K562 (cell line): ENCODE measurements around the gene DRD2. TPM values are rescaled to one million over a fixed set of nuclear protein-coding genes. Genes with fewer than 3 reads are reported as not detected.

ENCODE experiments used
- ATAC-seq: fragments of 200-7000 bp; cut with Tn5 transposase; 3 replicates; pipeline ENCODE4 v1.9.1; 2020; ENCODE audit warnings: moderate library complexity
- BruUV-seq: library from RNA; stranded (reverse); fragments of 400-500 nt; replicated peaks from 2 replicates; lab custom pipeline; 2021; lab: Mats Ljungman, UMichigan
- CTCF ChIA-PET: fragments of 300-600 bp; formaldehyde crosslinking; extraction: SDS; loops from one replicate; lab custom pipeline; 2021; ENCODE audit warnings: low intra/inter-chr PET ratio; lab: Yijun Ruan, JAX
- POLR2A ChIA-PET: fragments of 300-600, 350-650 bp; sonication (Branson Sonifier 250); formaldehyde crosslinking; extraction: SDS; loops from one replicate; lab custom pipeline; 2021; ENCODE audit warnings: antibody characterized with exemption, inconsistent platforms; lab: Yijun Ruan, JAX
- DNase-seq, 4 experiments: peaks; one replicate each; pipeline versions ENCODE4 v3.0.0 to v3.0.0-alpha.2; 2011 to 2018; ENCODE audit warnings: low spot score in 3 of 4, mixed read lengths in 3 of 4; ENCODE audit errors: extremely low read depth in 1 of 4
- FAIRE-seq: peaks from 2 replicates; lab custom pipeline; 2011; peaks lifted over from hg19 to GRCh38; lab: Jason Lieb, UNC
- H2AFZ ChIP-seq: 2 replicates; pipeline ENCODE4 v1.6.0; 2011; ENCODE audit warnings: low read depth, low read length, control low read depth, inconsistent platforms
- H3K27ac ChIP-seq: fragments of 200-600 bp; 3 replicates; pipeline ENCODE4 v1.8.0; 2011; ENCODE audit warnings: low read depth, mild to moderate bottlenecking, control low read depth, inconsistent platforms, low read length, moderate library complexity, mixed read lengths; ENCODE audit errors: extremely low read depth
- H3K27me3 ChIP-seq, 2 experiments: fragments of 300-600 bp in 1 of 2; 2 replicates in 1 of 2; 3 replicates in 1 of 2; pipeline versions ENCODE4 v1.6.0 to v1.8.0; 2011; ENCODE audit warnings: inconsistent platforms in 2 of 2, low read length in 2 of 2, mild to moderate bottlenecking in 1 of 2, mixed read lengths in 1 of 2, moderate library complexity in 1 of 2; ENCODE audit not compliant: control insufficient read depth in 2 of 2, insufficient read depth in 2 of 2
- H3K36me3 ChIP-seq: fragments of 300-600 bp; 3 replicates; pipeline ENCODE4 v1.8.0; 2011; ENCODE audit warnings: mild to moderate bottlenecking, low read length, inconsistent platforms; ENCODE audit not compliant: control insufficient read depth, insufficient read depth
- H3K4me1 ChIP-seq, 2 experiments: fragments of 200-600 bp in 1 of 2; replicated peaks in 1 of 2; 2 replicates in 1 of 2; 3 replicates in 1 of 2; pipeline versions ENCODE4 v1.5.1 to v1.8.0; 2011; ENCODE audit warnings: inconsistent platforms in 2 of 2, low read length in 2 of 2, mild to moderate bottlenecking in 1 of 2, mixed read lengths in 1 of 2, moderate library complexity in 1 of 2; ENCODE audit not compliant: control insufficient read depth in 2 of 2, insufficient read depth in 2 of 2
- H3K4me2 ChIP-seq: 2 replicates; pipeline ENCODE4 v1.6.1; 2011; ENCODE audit warnings: low read length, control low read depth, inconsistent platforms, mixed read lengths; ENCODE audit not compliant: insufficient read depth
- H3K4me3 ChIP-seq: fragments of 200-600 bp; sonication (generic), shearing (Covaris generic); 2 replicates; pipeline ENCODE4 v1.5.1; 2016; ENCODE audit warnings: control low read depth, inconsistent platforms
- H3K79me2 ChIP-seq: fragments of 200-600 bp; 3 replicates; pipeline ENCODE4 v1.8.0; 2011; ENCODE audit warnings: low read length, inconsistent platforms; ENCODE audit not compliant: control insufficient read depth, insufficient read depth
- H3K9ac ChIP-seq, 2 experiments: 2 replicates each; pipeline versions ENCODE4 v1.6.0 to v1.6.1; 2011; ENCODE audit warnings: low read depth in 2 of 2, low read length in 2 of 2, control low read depth in 1 of 2, inconsistent platforms in 1 of 2, mild to moderate bottlenecking in 1 of 2, mixed read lengths in 1 of 2; ENCODE audit not compliant: insufficient read depth in 1 of 2
- H3K9me1 ChIP-seq: one replicate; pipeline ENCODE4 v1.6.0; 2011; ENCODE audit warnings: inconsistent platforms, mild to moderate bottlenecking, low read length, moderate library complexity; ENCODE audit not compliant: control insufficient read depth, insufficient read depth
- H3K9me3 ChIP-seq: replicated peaks from 2 replicates; pipeline ENCODE4 v1.5.1; 2011; ENCODE audit warnings: low read depth, low read length, inconsistent platforms; ENCODE audit not compliant: control insufficient read depth, insufficient read depth
- H4K20me1 ChIP-seq: replicated peaks from 2 replicates; pipeline ENCODE4 v1.6.1; 2011; ENCODE audit warnings: low read length, inconsistent platforms, mixed read lengths; ENCODE audit not compliant: control insufficient read depth, insufficient read depth
- DDX20 ChIP-seq: fragments of 450-650 bp; IDR thresholded peaks from 2 replicates; pipeline ENCODE4 v1.6.1; 2016; ENCODE audit warnings: missing genetic modification characterization, low read depth, mild to moderate bottlenecking, missing compliant biosample characterization, moderate library complexity
- FOXP4 ChIP-seq: sonication (generic); formaldehyde crosslinking; IDR thresholded peaks from 2 replicates; pipeline ENCODE4 v1.8.0; 2022; ENCODE audit warnings: mild to moderate bottlenecking, missing genetic modification reagents, borderline replicate concordance
- ILF3 ChIP-seq: fragments of 450-650 bp; IDR thresholded peaks from 2 replicates; pipeline ENCODE4 v1.6.1; 2018; ENCODE audit warnings: antibody characterized with exemption, mild to moderate bottlenecking, moderate library complexity, borderline replicate concordance
- KAT2B ChIP-seq: IDR thresholded peaks from one replicate; pipeline ENCODE4 v1.6.1; 2012; ENCODE audit warnings: low read depth, mild to moderate bottlenecking, control low read depth, inconsistent platforms, low read length, moderate library complexity
- KLF1 ChIP-seq: fragments of 450-650 bp; IDR thresholded peaks from 2 replicates; pipeline ENCODE4 v1.6.1; 2016; ENCODE audit warnings: missing genetic modification characterization, missing compliant biosample characterization
- POLR3G ChIP-seq: IDR thresholded peaks from 2 replicates; pipeline ENCODE4 v1.6.1; 2011; ENCODE audit not compliant: insufficient read length, insufficient replicate concordance; ENCODE audit errors: extremely low read depth
- RBM39 ChIP-seq: fragments of 200-400 bp; formaldehyde crosslinking; optimal IDR thresholded peaks from 2 replicates; pipeline ENCODE3; 2018; ENCODE audit warnings: low read depth, low read length
- SIN3B ChIP-seq: fragments of 450-650 bp; IDR thresholded peaks from 2 replicates; pipeline ENCODE4 v1.6.1; 2017; ENCODE audit warnings: low read depth, mild to moderate bottlenecking, moderate library complexity
- SRSF3 ChIP-seq: fragments of 200-400 bp; formaldehyde crosslinking; IDR thresholded peaks from 2 replicates; pipeline ENCODE4 v1.6.1; 2016; ENCODE audit warnings: mild to moderate bottlenecking, low read length, moderate library complexity; ENCODE audit not compliant: insufficient read depth
- STAT6 ChIP-seq: sonication (generic); formaldehyde crosslinking; IDR thresholded peaks from 2 replicates; pipeline ENCODE4 v1.8.1; 2023; ENCODE audit warnings: mild to moderate bottlenecking, missing genetic modification reagents
- USF1 ChIP-seq: sonication (generic); formaldehyde crosslinking; IDR thresholded peaks from 2 replicates; pipeline ENCODE4 v1.9.0; 2022; ENCODE audit warnings: mild to moderate bottlenecking, missing genetic modification reagents
- ZC3H4 ChIP-seq: sonication (generic); formaldehyde crosslinking; IDR thresholded peaks from 2 replicates; pipeline ENCODE4 v1.9.0; 2021; ENCODE audit warnings: missing genetic modification reagents, borderline replicate concordance
- ZFPM2 ChIP-seq: fragments of 250-450 bp; sonication (Bioruptor Pico); IDR thresholded peaks from 2 replicates; pipeline ENCODE4 v1.5.1; 2022; ENCODE audit warnings: mild to moderate bottlenecking
- ZNF561 ChIP-seq: fragments of 450-650 bp; formaldehyde crosslinking; conservative IDR thresholded peaks from 2 replicates; pipeline ENCODE4 v1.4.0; 2020; ENCODE audit warnings: mild to moderate bottlenecking, moderate library complexity
- ZNF695 ChIP-seq: fragments of 450-650 bp; formaldehyde crosslinking; IDR thresholded peaks from 2 replicates; pipeline ENCODE4 v1.4.0; 2020; ENCODE audit warnings: mild to moderate bottlenecking, moderate library complexity
- ZNF780A ChIP-seq: fragments of 250-450 bp; sonication (Bioruptor Pico); IDR thresholded peaks from 2 replicates; pipeline ENCODE4 v1.5.0; 2021; ENCODE audit warnings: mild to moderate bottlenecking
- WGBS: fragments of 100-300 bp; shearing (Covaris generic); methylation state at CpG from one replicate; pipeline ENCODE4 v1.1.6; 2016; ENCODE audit warnings: low coverage, mixed read lengths; ENCODE audit not compliant: insufficient coverage; ENCODE audit errors: missing lambda C conversion rate; 5-methylcytosine and 5-hydroxymethylcytosine counted together
- in situ Hi-C: fragments of 300-500 bp; cut with MboI; formaldehyde crosslinking; loops from 4 replicates; pipeline ENCODE4 v1.15.0; 2018; ENCODE audit warnings: inconsistent platforms, mixed read lengths
- intact Hi-C: fragments of 100-400 bp; cut with micrococcal nuclease; formaldehyde crosslinking; loops from 2 replicates; pipeline ENCODE4 v1.14.2; 2022
- polyA plus RNA-seq, 8 experiments: library from polyadenylated mRNA; depleted of rRNA in 4 of 8; stranded (reverse) in 5 of 8; unstranded in 3 of 8; fragments of >200 nt; fragmentation: Nextera tagmentation in 2 of 8; fragmentation: Illumina TruSeq in 1 of 8; extraction: Ambion mirVana in 2 of 8; extraction: Trizol in 1 of 8; gene quantifications; 2 replicates each; pipeline versions ENCODE4 v1.2.1 to v1.2.3, GENCODE V29; 2011 to 2014; ENCODE audit warnings: inconsistent platforms in 1 of 8, missing spikeins in 1 of 8
- total RNA-seq, 7 experiments: library from RNA; depleted of rRNA in 6 of 7; stranded (reverse); fragments of >200 nt in 6 of 7; fragmentation: Illumina TruSeq in 2 of 7; extraction: Trizol in 2 of 7; gene quantifications; 2 replicates each; pipeline versions ENCODE4 v1.2.1 to v1.2.3, GENCODE V29; 2011 to 2021; ENCODE audit warnings: low replicate concordance in 1 of 7

Gene DRD2
- total and polyA plus RNA-seq, 9 of the 15 experiments (the other 6 are each of a cell fraction or from before 2014, with no cell fraction given) = not detected

- no peak for TF ChIP-seq FOXP4 (CRISPR knock-in tag)
- TF ChIP-seq, all 486 proteins: peak for 0
Observed at GRCh38 chr11:113460469-113460868, 14.7 kb downstream of the DRD2 start (continued).

- Histone ChIP-seq H4K20me1 (no peaks in the 10 kb centered on the region; the same call in 1 of the 2 replicates), H3K4me2 (no peak overlapping the region), H3K4me3 (no peak overlapping the region), H2AFZ (no peak overlapping the region), H3K79me2 (no peaks in the 10 kb centered on the region), H3K36me3 (no peaks in the 10 kb centered on the region), H3K9me1 (no peaks in the 10 kb centered on the region), H3K4me1 (no peaks in the 10 kb centered on the region), H3K27me3 (peaks cover 0 to 16% of the 10 kb centered on the region in 2 experiments; a peak in 2 of 5 replicates), H3K9me3 (no peaks in the 10 kb centered on the region), H3K9ac (no peak overlapping the region), H3K27ac (no peak overlapping the region)
- intact Hi-C loops = no loop called here
- ChIA-PET POLR2A (interaction anchor here (0.7 to 1.2 kb wide), 3 partner anchors 10 to 19 kb away, joined by 3 to 4 read pairs (median 3); no protein-coding TSS in a partner anchor), CTCF (no interaction called here)
- no peak for DNase-seq
- no peak for FAIRE-seq
- BruUV-seq = no TSS peak
- no peak for ATAC-seq
- in situ Hi-C loops = no loop called here
- WGBS = 0% methylated on average over 1 of the region's 1 CpG
- no peak for TF ChIP-seq ZC3H4 (CRISPR knock-in tag)
- no peak for TF ChIP-seq KAT2B
- no peak for TF ChIP-seq RBM39
- TF ChIP-seq SRSF3 = no peak
- no peak for TF ChIP-seq SIN3B
- TF ChIP-seq ZNF561 (CRISPR knock-in tag) = no peak
- TF ChIP-seq POLR3G = no peak
- no peak for TF ChIP-seq KLF1 (tag)
- TF ChIP-seq USF1 = no peak
- TF ChIP-seq ZNF780A (CRISPR knock-in tag) = no peak
- no peak for TF ChIP-seq ZNF695 (CRISPR knock-in tag)
- TF ChIP-seq ILF3 = no peak
- no peak for TF ChIP-seq ZFPM2 (CRISPR knock-in tag)
- TF ChIP-seq STAT6 (CRISPR knock-in tag) = no peak
- TF ChIP-seq DDX20 (tag) = no peak
Observed at GRCh38 chr11:113458189-113458588, 17.0 kb downstream of the DRD2 start.
